ENCODE results near the gene DAPK1.

The DAPK1 gene

GRCh38 chr9:87613265-87614111 is 115.8 kb downstream of the DAPK1 start:
- no peak for DNase-seq (ENCODE audit: low spot score)

- DNase-seq (ENCODE audit: low spot score): no peak
Measured at GRCh38 chr9:87614397-87614796, 116.7 kb downstream of the DAPK1 start.

- no peak for DNase-seq (ENCODE audit: low spot score)
Measured at GRCh38 chr9:87615136-87615535, 117.5 kb downstream of the DAPK1 start.

- DNase-seq (ENCODE audit: low spot score): no peak
Measured at GRCh38 chr9:87615547-87616148, 118.0 kb downstream of the DAPK1 start.

- DNase-seq (ENCODE audit: low spot score): no peak
Measured at GRCh38 chr9:87618226-87618625, 120.6 kb downstream of the DAPK1 start.

- DNase-seq (ENCODE audit: low spot score): no peak
Measured at GRCh38 chr9:87618931-87619330, 121.3 kb downstream of the DAPK1 start.

GRCh38 chr9:87619346-87619745 is 121.7 kb downstream of the DAPK1 start:
- DNase-seq (ENCODE audit: low spot score): no peak

- no peak for DNase-seq (ENCODE audit: low spot score)
Measured at GRCh38 chr9:87620731-87621322, 123.2 kb downstream of the DAPK1 start.

GRCh38 chr9:87622098-87622497 is 124.4 kb downstream of the DAPK1 start:
- DNase-seq (ENCODE audit: low spot score): no peak

GRCh38 chr9:87622923-87623322 is 125.3 kb downstream of the DAPK1 start:
- DNase-seq (ENCODE audit: low spot score): no peak

- DNase-seq (ENCODE audit: low spot score): no peak
Measured at GRCh38 chr9:87628346-87628745, 130.7 kb downstream of the DAPK1 start.

GRCh38 chr9:87629104-87629503 is 131.4 kb downstream of the DAPK1 start:
- no peak for DNase-seq (ENCODE audit: low spot score)

- DNase-seq (ENCODE audit: low spot score): no peak
Measured at GRCh38 chr9:87630266-87630665, 132.6 kb downstream of the DAPK1 start.

- no peak for DNase-seq (ENCODE audit: low spot score)
Measured at GRCh38 chr9:87630846-87631245, 133.2 kb downstream of the DAPK1 start.

- DNase-seq (ENCODE audit: low spot score): no peak
Measured at GRCh38 chr9:87635656-87636501, 138.2 kb downstream of the DAPK1 start.

- DNase-seq (ENCODE audit: low spot score): no peak
Measured at GRCh38 chr9:87638292-87638691, 140.6 kb downstream of the DAPK1 start.

GRCh38 chr9:87639949-87640348 is 142.3 kb downstream of the DAPK1 start:
- no peak for DNase-seq (ENCODE audit: low spot score)

GRCh38 chr9:87640385-87640795 is 142.7 kb downstream of the DAPK1 start:
- no peak for DNase-seq (ENCODE audit: low spot score)

- DNase-seq (ENCODE audit: low spot score): no peak
Measured at GRCh38 chr9:87641067-87641466, 143.4 kb downstream of the DAPK1 start.

- DNase-seq (ENCODE audit: low spot score): no peak
Measured at GRCh38 chr9:87642330-87643106, 144.9 kb downstream of the DAPK1 start.

GRCh38 chr9:87643107-87643650 is 145.5 kb downstream of the DAPK1 start:
- DNase-seq (ENCODE audit: low spot score): no peak
